ENCODE data around the gene GADL1.

Gene GADL1

GRCh38 chr3:30804984-30805383, 89.5 kb downstream of the GADL1 start:
- no peak for DNase-seq

DNA sequence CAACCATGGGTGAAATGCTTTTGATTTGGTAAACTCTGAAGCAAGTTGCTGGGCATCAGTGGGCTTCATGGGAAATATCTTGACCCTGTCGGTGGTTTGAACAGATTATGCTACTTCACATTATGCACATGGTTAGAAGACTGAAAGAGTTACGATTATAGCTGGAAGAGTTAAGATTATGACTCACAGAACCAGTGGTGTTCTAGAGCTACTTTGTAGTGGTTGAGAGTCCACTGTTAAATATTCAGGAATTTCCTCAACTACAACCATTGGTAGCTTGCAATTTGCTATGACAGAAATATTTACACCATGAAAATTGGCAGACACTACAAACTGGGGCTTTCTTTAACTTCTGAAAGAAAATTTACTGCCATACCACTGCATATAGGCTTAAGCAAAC, 99.3 kb downstream of the GADL1 start:
- DNase-seq = no peak

GRCh38 chr3:30793740-30794139, 100.7 kb downstream of the GADL1 start:
- no peak for DNase-seq

DNA sequence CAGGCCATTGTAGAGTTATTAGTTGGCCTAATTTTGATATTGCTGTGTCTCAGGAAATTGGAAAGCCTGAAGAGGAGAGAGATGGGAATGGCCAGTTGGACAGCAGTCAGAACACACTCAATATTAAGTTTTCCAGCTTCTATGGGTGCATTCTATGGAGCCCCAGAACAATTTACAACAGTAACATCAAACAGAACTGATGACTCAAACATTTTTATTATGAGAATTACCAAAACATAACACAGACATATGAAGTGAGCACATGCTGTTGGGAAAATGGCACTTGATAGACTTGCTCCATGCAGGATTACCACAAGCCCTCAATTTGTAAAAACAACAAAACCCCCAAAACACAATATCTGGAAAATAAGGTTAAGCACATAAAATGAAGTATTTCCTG, 104.3 kb downstream of the GADL1 start:
- no peak for DNase-seq

GRCh38 chr3:30786365-30786764, 108.1 kb downstream of the GADL1 start:
- no peak for DNase-seq

DNA sequence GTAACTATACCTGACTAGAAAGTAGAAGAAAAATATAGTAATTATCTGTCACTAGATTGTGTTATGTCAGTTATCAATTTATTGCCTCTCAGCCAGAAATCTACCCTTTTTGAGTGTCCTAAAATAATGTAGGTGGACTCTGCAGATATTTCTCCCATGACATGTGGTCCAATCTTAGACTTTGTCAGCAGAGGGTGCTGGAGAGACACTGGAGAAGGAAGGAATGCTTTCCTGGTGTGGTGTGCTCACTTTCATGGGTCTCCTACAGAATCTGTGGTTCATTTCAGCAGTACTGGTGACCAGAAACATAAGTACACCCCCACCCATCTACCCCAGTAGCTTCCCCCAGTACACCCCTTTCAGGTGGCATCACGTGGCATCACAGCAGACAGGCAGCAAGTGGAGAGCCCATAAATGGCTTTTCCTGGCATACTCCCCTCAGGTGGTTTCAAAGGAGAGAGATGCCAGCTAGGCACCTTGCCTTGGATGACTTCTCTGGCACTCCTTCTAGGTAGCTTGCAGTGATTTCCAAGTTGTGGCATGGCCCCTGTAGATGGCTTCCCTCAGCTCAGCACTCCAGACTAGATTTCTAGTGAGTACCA, 114.7 kb downstream of the GADL1 start:
- no peak for DNase-seq

DNA sequence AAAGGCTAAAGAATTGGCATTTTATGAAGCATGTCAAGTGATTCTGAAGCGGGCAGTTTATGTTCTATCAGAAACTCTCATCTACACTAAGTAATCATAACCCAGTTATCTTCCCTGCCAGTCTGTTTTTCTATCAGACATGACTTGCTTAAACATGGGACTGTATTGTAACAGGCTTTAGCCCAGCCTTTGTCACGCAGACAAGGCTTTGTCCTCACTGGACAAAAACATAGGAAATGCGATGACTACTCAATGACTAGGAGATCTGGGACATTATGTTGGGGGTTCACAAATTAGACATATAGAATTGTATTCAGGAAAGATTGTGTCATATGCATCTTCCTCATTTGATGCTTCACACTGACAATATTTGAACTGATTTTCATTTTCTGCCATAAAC, 115.5 kb downstream of the GADL1 start:
- DNase-seq = no peak

- no peak for DNase-seq
These were observed 116.9 kb downstream of the GADL1 start for GRCh38 chr3:30777426-30778113.

GRCh38 chr3:30776186-30776815, 118.2 kb downstream of the GADL1 start:
- no peak for DNase-seq

DNA sequence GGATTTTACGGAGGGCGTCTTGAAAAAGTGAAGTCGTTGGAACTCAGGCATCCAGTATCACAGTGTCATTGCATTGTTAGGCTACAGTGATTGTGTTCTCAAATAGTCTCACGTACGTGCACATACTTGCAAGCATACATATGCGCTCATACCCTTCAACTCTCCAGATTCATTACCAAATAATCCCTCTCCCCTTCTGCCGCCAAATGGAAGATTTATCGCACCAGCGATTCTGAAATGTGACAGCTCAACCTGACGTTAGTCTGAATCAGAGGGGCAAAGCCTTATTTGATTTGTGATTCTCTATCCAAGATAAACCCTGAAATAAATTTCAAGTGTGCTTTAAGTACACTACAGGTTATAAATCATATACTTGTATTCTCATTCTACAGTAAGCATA, 119.4 kb downstream of the GADL1 start:
- no peak for DNase-seq

GRCh38 chr3:30774062-30774461, 120.4 kb downstream of the GADL1 start:
- no peak for DNase-seq

- no peak for DNase-seq
These were observed 124.1 kb downstream of the GADL1 start for GRCh38 chr3:30770387-30770786.

- peak; percentile 77 for DNase-seq
These were observed 125.5 kb downstream of the GADL1 start for GRCh38 chr3:30768703-30769550.

DNA sequence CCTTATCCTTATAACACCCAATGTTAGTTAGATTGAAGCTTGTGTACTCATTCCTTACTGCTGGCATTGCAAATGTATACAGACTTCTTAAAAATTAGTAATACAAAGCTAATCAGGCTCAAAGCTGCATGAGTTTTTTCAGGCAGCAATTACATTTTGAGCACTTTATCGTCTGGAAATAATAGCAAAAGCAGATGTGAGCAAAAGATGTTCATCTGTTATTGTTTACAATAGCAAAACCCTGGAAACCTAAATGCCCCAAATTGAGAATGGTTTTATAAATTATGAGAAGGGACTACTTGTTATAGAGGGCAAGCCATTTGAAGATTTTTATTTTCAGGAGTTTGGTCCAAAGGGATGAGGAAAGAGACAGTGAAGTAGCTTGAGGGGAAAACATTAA, 126.4 kb downstream of the GADL1 start:
- no peak for DNase-seq

- DNase-seq = no peak
These were observed 127.9 kb downstream of the GADL1 start for GRCh38 chr3:30766522-30766921.

DNA sequence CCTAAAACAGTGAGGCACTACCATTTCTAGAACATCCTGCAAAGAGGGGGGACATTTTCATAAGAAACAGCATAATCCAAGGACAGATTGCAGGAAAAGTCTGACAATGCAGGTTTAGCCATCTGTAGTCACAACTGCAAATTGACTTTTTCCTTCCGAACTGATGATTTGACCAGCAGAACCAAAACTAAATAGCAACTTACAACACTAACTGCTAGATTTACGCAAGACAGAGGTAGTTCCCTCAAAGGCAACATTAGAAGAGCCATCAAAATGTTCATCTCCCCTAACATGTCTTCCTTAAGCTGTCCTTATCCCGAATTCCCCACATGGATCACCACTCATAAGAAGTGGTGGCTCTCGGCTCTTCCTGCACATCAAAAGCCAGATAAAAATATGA, 129.6 kb downstream of the GADL1 start:
- DNase-seq = no peak

GRCh38 chr3:30764281-30764680, 130.2 kb downstream of the GADL1 start:
- no peak for DNase-seq

GRCh38 chr3:30761374-30761773, 133.1 kb downstream of the GADL1 start:
- no peak for DNase-seq

- DNase-seq = no peak
These were observed 133.7 kb downstream of the GADL1 start for GRCh38 chr3:30760737-30761136.

GRCh38 chr3:30760040-30760695, 134.3 kb downstream of the GADL1 start:
- DNase-seq = no peak

DNA sequence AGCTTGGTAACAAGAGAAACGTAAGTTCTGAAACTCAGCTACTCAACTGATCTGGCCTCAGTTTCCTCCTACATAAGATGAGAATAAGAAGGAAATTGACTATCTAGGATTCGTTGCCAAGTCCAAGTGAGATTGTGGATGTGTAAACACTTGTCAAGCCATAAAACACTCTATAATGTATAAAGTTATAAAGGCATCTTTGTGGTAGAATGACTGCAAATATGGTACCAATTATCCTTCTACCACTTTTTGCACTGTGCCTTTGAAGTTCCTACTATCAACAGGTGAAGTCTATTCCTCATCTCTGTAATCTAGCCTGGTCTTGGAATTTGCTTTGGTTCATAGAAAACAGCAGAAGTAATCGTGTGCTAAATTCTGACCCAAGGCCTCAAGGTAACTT, 138.2 kb downstream of the GADL1 start:
- no peak for DNase-seq

GRCh38 chr3:30754426-30754825, 140.0 kb downstream of the GADL1 start:
- DNase-seq = no peak

DNA sequence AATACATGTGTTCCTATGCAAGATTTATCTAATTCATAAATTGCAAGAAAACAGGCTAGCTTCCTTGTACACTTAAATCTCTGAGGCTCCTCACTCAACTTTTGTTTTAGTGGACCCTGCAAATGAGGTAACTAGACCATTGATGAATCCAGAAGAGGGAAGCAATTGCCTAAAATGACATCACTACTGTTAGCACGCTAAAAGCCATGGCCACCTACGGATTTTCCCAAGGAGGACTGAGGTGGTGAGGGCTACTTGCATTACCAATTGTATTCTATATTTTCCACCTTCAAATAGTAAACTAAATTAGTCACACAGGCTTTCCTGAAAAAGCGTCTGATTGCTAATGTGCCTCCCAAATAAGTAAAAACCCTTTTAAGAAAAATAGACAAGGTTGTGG, 140.7 kb downstream of the GADL1 start:
- no peak for DNase-seq
